H1 (cell line): Measurements from ENCODE around the gene PXN. TPM values are rescaled to one million over a fixed set of nuclear protein-coding genes. Genes with fewer than 3 reads are reported as not detected.

ENCODE experiments used
- CTCF ChIA-PET: fragments of 300-600 bp; sonication (Branson Sonifier 250); formaldehyde crosslinking; loops from one replicate; lab custom pipeline; 2021; ENCODE audit not compliant: partially characterized antibody; lab: Charles Lee
- POLR2A ChIA-PET: fragments of 300-600 bp; sonication (Branson Sonifier 250); formaldehyde crosslinking; loops from one replicate; lab custom pipeline; 2021; ENCODE audit warnings: inconsistent platforms; ENCODE audit not compliant: partially characterized antibody; lab: Charles Lee
- DNase-seq, 2 experiments: peaks; one replicate each; pipeline versions ENCODE4 v3.0.0 to v3.0.0-alpha.2; 2010 to 2022; ENCODE audit warnings: low spot score in 2 of 2, low read depth in 1 of 2, mixed read lengths in 1 of 2
- FAIRE-seq: peaks from 2 replicates; lab custom pipeline; 2011; peaks lifted over from hg19 to GRCh38; lab: Jason Lieb, UNC
- H2AFZ ChIP-seq: 2 replicates; pipeline ENCODE4 v1.8.1; 2012; ENCODE audit warnings: low read length, inconsistent platforms
- H2AK5ac ChIP-seq: 2 replicates; pipeline ENCODE4 v1.6.1; 2013; ENCODE audit warnings: low read depth, low read length
- H2BK120ac ChIP-seq: replicated peaks from 2 replicates; pipeline ENCODE3; 2013; ENCODE audit warnings: low read depth, low read length, inconsistent platforms
- H2BK12ac ChIP-seq: 2 replicates; pipeline ENCODE4 v1.6.1; 2013; ENCODE audit warnings: low read depth, low read length
- H2BK15ac ChIP-seq: 2 replicates; pipeline ENCODE4 v1.6.1; 2013; ENCODE audit warnings: low read length
- H2BK20ac ChIP-seq: 2 replicates; pipeline ENCODE4 v1.6.1; 2013; ENCODE audit warnings: low read length
- H2BK5ac ChIP-seq: 2 replicates; pipeline ENCODE4 v1.6.1; 2013; ENCODE audit warnings: low read depth, low read length
- H3K14ac ChIP-seq: 2 replicates; pipeline ENCODE4 v1.6.1; 2013; ENCODE audit warnings: inconsistent platforms; ENCODE audit not compliant: insufficient read length
- H3K18ac ChIP-seq: 2 replicates; pipeline ENCODE4 v1.6.1; 2013; ENCODE audit warnings: low read length; ENCODE audit errors: extremely low read depth
- H3K23ac ChIP-seq: 2 replicates; pipeline ENCODE4 v1.6.1; 2013; ENCODE audit warnings: inconsistent platforms; ENCODE audit not compliant: insufficient read length
- H3K23me2 ChIP-seq: 2 replicates; pipeline ENCODE4 v1.6.1; 2013; ENCODE audit warnings: low read depth, low read length
- H3K27ac ChIP-seq: 2 replicates; pipeline ENCODE4 v1.6.1; 2011; ENCODE audit warnings: low read depth, low read length, inconsistent platforms
- H3K27me3 ChIP-seq, 4 experiments: replicated peaks in 1 of 4; 1 replicate in 1 of 4; 2 replicates in 3 of 4; pipeline versions ENCODE4 v1.6.1 to v1.8.1; 2011 to 2013; ENCODE audit warnings: low read length in 3 of 4, mild to moderate bottlenecking in 3 of 4, inconsistent platforms in 2 of 4, mixed read lengths in 2 of 4, moderate library complexity in 1 of 4; ENCODE audit not compliant: control insufficient read depth in 3 of 4, insufficient read depth in 3 of 4; ENCODE audit errors: extremely low read depth in 1 of 4
- H3K36me3 ChIP-seq, 4 experiments: 2 replicates each; pipeline versions ENCODE4 v1.6.1 to v1.8.1; 2011 to 2013; ENCODE audit warnings: mild to moderate bottlenecking in 4 of 4, low read length in 3 of 4, moderate library complexity in 2 of 4, control low read depth in 1 of 4, inconsistent platforms in 1 of 4; ENCODE audit not compliant: insufficient read depth in 4 of 4, control insufficient read depth in 2 of 4
- H3K4ac ChIP-seq: replicated peaks from 2 replicates; pipeline ENCODE3; 2013; ENCODE audit warnings: low read length, low read depth, mixed read lengths, inconsistent platforms; ENCODE audit not compliant: insufficient read length
- H3K4me1 ChIP-seq, 4 experiments: replicated peaks in 1 of 4; 1 replicate in 1 of 4; 2 replicates in 3 of 4; pipeline versions ENCODE4 v1.6.1 to v1.8.1; 2011 to 2013; ENCODE audit warnings: low read length in 3 of 4, inconsistent platforms in 2 of 4, mixed read lengths in 1 of 4; ENCODE audit not compliant: insufficient read depth in 4 of 4, control insufficient read depth in 3 of 4
- H3K4me2 ChIP-seq, 2 experiments: 2 replicates each; pipeline versions ENCODE4 v1.6.1 to v1.8.1; 2011 to 2013; ENCODE audit warnings: low read depth in 2 of 2, low read length in 2 of 2, control low read depth in 1 of 2, inconsistent platforms in 1 of 2, mild to moderate bottlenecking in 1 of 2; ENCODE audit not compliant: insufficient read depth in 1 of 2
- H3K4me3 ChIP-seq, 4 experiments: fragments of 200-600, 300-600 bp in 1 of 4; sonication (generic), shearing (Covaris generic), sonication (Bioruptor Twin) in 1 of 4; 2 replicates each; pipeline versions ENCODE4 v1.5.1 to v1.8.1; 2011 to 2016; ENCODE audit warnings: low read length in 4 of 4, low read depth in 3 of 4, control low read depth in 2 of 4, inconsistent platforms in 2 of 4, mild to moderate bottlenecking in 2 of 4, mixed read lengths in 1 of 4, moderate library complexity in 1 of 4; ENCODE audit not compliant: insufficient read depth in 2 of 4; ENCODE audit errors: extremely low read depth in 1 of 4
- H3K56ac ChIP-seq: replicated peaks from 2 replicates; pipeline ENCODE3; 2013; ENCODE audit warnings: low read depth, mild to moderate bottlenecking, mixed read lengths, low read length, inconsistent platforms; ENCODE audit not compliant: insufficient read length
- H3K79me1 ChIP-seq: 2 replicates; pipeline ENCODE4 v1.6.1; 2013; ENCODE audit warnings: low read depth, low read length, control low read depth
- H3K79me2 ChIP-seq, 2 experiments: 2 replicates each; pipeline versions ENCODE4 v1.6.1 to v1.8.1; 2012 to 2013; ENCODE audit warnings: low read length in 2 of 2, mild to moderate bottlenecking in 2 of 2, inconsistent platforms in 1 of 2; ENCODE audit not compliant: insufficient read depth in 2 of 2, control insufficient read depth in 1 of 2
- H3K9ac ChIP-seq, 4 experiments: replicated peaks in 1 of 4; 1 replicate in 1 of 4; 2 replicates in 3 of 4; pipeline versions ENCODE4 v1.6.1 to v1.8.1; 2011 to 2013; ENCODE audit warnings: low read depth in 3 of 4, low read length in 3 of 4, control low read depth in 2 of 4, mild to moderate bottlenecking in 2 of 4, moderate library complexity in 2 of 4, inconsistent platforms in 1 of 4; ENCODE audit errors: extremely low read depth in 1 of 4
- H3K9me3 ChIP-seq, 2 experiments: 2 replicates each; pipeline versions ENCODE4 v1.6.1 to v1.8.1; 2012 to 2013; ENCODE audit warnings: mild to moderate bottlenecking in 2 of 2, moderate library complexity in 2 of 2, control low read depth in 1 of 2, inconsistent platforms in 1 of 2, low read depth in 1 of 2, low read length in 1 of 2, mixed read lengths in 1 of 2; ENCODE audit not compliant: insufficient read depth in 2 of 2
- H4K20me1 ChIP-seq, 2 experiments: replicated peaks in 1 of 2; 2 replicates each; pipeline versions ENCODE3 to v1.8.1; 2011 to 2013; ENCODE audit warnings: inconsistent platforms in 2 of 2, low read length in 2 of 2, mild to moderate bottlenecking in 1 of 2; ENCODE audit not compliant: insufficient read depth in 2 of 2, control insufficient read depth in 1 of 2
- H4K5ac ChIP-seq: 2 replicates; pipeline ENCODE4 v1.6.1; 2013; ENCODE audit warnings: low read length, low read depth, mixed read lengths, inconsistent platforms; ENCODE audit not compliant: insufficient read length
- H4K8ac ChIP-seq: 2 replicates; pipeline ENCODE4 v1.8.0; 2013; ENCODE audit warnings: mild to moderate bottlenecking, moderate library complexity, low read length, inconsistent platforms; ENCODE audit not compliant: insufficient read depth; ENCODE audit errors: extremely low read depth
- H4K91ac ChIP-seq: replicated peaks from 2 replicates; pipeline ENCODE3; 2013; ENCODE audit warnings: low read length, mixed read lengths, inconsistent platforms; ENCODE audit not compliant: insufficient read length
- CHD1 ChIP-seq: IDR thresholded peaks from 2 replicates; pipeline ENCODE4 v1.6.1; 2012; ENCODE audit warnings: low read depth, low read length, improper control_type of control experiment
- FOSL1 ChIP-seq: IDR thresholded peaks from 2 replicates; pipeline ENCODE4 v1.6.1; 2011; ENCODE audit warnings: mild to moderate bottlenecking, low read depth, low read length, moderate library complexity; ENCODE audit not compliant: insufficient read depth
- SIN3A ChIP-seq, 2 experiments: IDR thresholded peaks in 1 of 2; conservative IDR thresholded peaks in 1 of 2; 2 replicates each; pipeline ENCODE4 v1.6.1; 2011 to 2012; ENCODE audit warnings: low read length in 2 of 2, improper control_type of control experiment in 1 of 2, low read depth in 1 of 2, mild to moderate bottlenecking in 1 of 2
- WGBS, 2 experiments: shearing (Covaris generic) in 1 of 2; methylation state at CpG; one replicate each; pipeline versions ENCODE4 v1.1.6 to v1.1.7; 2013 to 2015; ENCODE audit warnings: low lambda C conversion rate in 2 of 2, mixed read lengths in 2 of 2, inconsistent platforms in 1 of 2, low coverage in 1 of 2, missing lambda C conversion rate in 1 of 2; ENCODE audit not compliant: insufficient replicate concordance in 2 of 2, insufficient coverage in 1 of 2, insufficient read length in 1 of 2; ENCODE audit errors: extremely low coverage in 1 of 2, missing lambda C conversion rate in 1 of 2; 5-methylcytosine and 5-hydroxymethylcytosine counted together
- polyA plus RNA-seq, 7 experiments: library from polyadenylated mRNA; depleted of rRNA in 3 of 7; stranded (reverse) in 5 of 7; unstranded in 2 of 7; fragments of >200 nt in 5 of 7; fragments of 200-250 nt in 2 of 7; gene quantifications; 1 replicate in 5 of 7; 2 replicates in 1 of 7; 4 replicates in 1 of 7; pipeline versions ENCODE4 v1.2.1 to v1.2.3, GENCODE V29; 2011 to 2013; ENCODE audit warnings: missing spikeins in 2 of 7, mixed read lengths in 2 of 7
- total RNA-seq: library from RNA; stranded (reverse); fragmentation: NEBNext Ultra II Directional; extraction: Animal tissue kit (Norgen Biotek cat#: 25700); gene quantifications from 2 replicates; pipeline ENCODE4 v1.2.1, GENCODE V29; 2021

PXN gene
- total and polyA plus RNA-seq, 2 of the 8 experiments (the other 6 are each of a cell fraction or from before 2014, with no cell fraction given), result 51.0 to 105 TPM

- Histone ChIP-seq H4K8ac (no peak overlapping the region; the same call in 1 of the 2 replicates), H3K23ac (no peak overlapping the region), H2BK5ac (peak overlapping the region; percentile 100), H3K79me1 (peaks cover 7% of the 10 kb centered on the region; the same call in 1 of the 2 replicates), H3K36me3 (peaks cover 0 to 5% (median 2%) of the 10 kb centered on the region in 4 experiments; a peak in 1 of 8 replicates), H3K56ac (peak overlapping the region; percentile 18), H2BK12ac (peak overlapping the region; percentile 100), H3K79me2 (peaks cover 0 to 59% of the 10 kb centered on the region in 2 experiments; a peak in 2 of 4 replicates), H3K27me3 (no peaks in the 10 kb centered on the region), H3K4me2 (peak overlapping the region; percentile 46 to 56), H2AK5ac (peak overlapping the region; percentile 85; the same call in 1 of the 2 replicates), H3K9me3 (no peaks in the 10 kb centered on the region), H3K4ac (peak overlapping the region; percentile 22), H4K5ac (peak overlapping the region; percentile 8), H3K27ac (peak overlapping the region; percentile 74; the same call in 1 of the 2 replicates), H2AFZ (no peak overlapping the region), H4K91ac (peak overlapping the region; percentile 45), H3K9ac (peak overlapping the region in 3 of 4 experiments; percentile 35 to 75 (median 43); a peak in 6 of 7 replicates), H2BK20ac (peak overlapping the region; percentile 96), H3K4me3 (peak overlapping the region in 2 of 4 experiments; percentile 32 to 38; a peak in 5 of 8 replicates), H3K4me1 (peaks cover 44 to 81% (median 53%) of the 10 kb centered on the region in 4 experiments), H3K18ac (peak overlapping the region; percentile 98), H3K23me2 (no peaks in the 10 kb centered on the region; the same call in 1 of the 2 replicates), H2BK15ac (0 out of 2 replicates have a peak overlapping the region, but pooled peaks have one; percentile 22), H3K14ac (no peak overlapping the region), H2BK120ac (peak overlapping the region; percentile 7), H4K20me1 (peaks cover 2 to 7% of the 10 kb centered on the region in 2 experiments)
- no peak for TF ChIP-seq CHD1
- TF ChIP-seq SIN3A (conservative IDR thresholded peaks at IDR 0.05 in 1 of 2, IDR thresholded peaks at IDR 0.05 in 1 of 2; ENCODE audit: low read depth in 1 of 2, low read length in 2 of 2), result 0 out of 4 replicates have a peak, but pooled peaks of 1 of the 2 experiments have one; percentile 2
- TF ChIP-seq FOSL1, result no peak
- CTCF ChIA-PET, result interaction anchor here (0.5 to 17.8 kb wide), 13 partner anchors 11 to 266 kb away, joined by 3 to 930 read pairs (median 6); partner anchors contain the start of genes PXN, RNU4-1, RNU4-2 and RPLP0
- POLR2A ChIA-PET, result interaction anchor here (0.5 to 88.3 kb wide), 14 partner anchors 12 to 829 kb away, joined by 3 to 4270 read pairs (median 4); partner anchors contain the start of genes GCN1, MSI1, PXN and RAB35
- FAIRE-seq (no peak), DNase-seq (no peak)
- WGBS, 2 experiments, result 20% methylated on average over 6 of the region's 6 CpGs; no CpG with 5 or more reads in 1 of the 2 experiments
Measured at GRCh38 chr12:120230974-120231315, 34.6 kb downstream of the PXN start.
